Epithelial cell of esophagus (primary cell): ENCODE data around the gene PIP5K1C.
A peak's percentile ranks its signal among the peaks of the same experiment; 100 is the strongest.

Source experiments
- DNase-seq: peaks from one replicate; pipeline ENCODE4 v3.0.0; 2010; ENCODE audit warnings: low read depth
- H3K4me3 ChIP-seq: 2 replicates; pipeline ENCODE4 v1.5.1; 2011; ENCODE audit warnings: mild to moderate bottlenecking, low read length, control low read depth
- CTCF ChIP-seq: IDR thresholded peaks from 2 replicates; pipeline ENCODE4 v1.5.1; 2011; ENCODE audit warnings: low read depth, mild to moderate bottlenecking, low read length, control low read depth, inconsistent platforms; ENCODE audit not compliant: insufficient read depth; ENCODE audit errors: missing control alignments

Gene PIP5K1C

GRCh38 chr19:3655402-3656072 lies 44.7 kb downstream of the PIP5K1C start:
- no peak for TF ChIP-seq CTCF

GRCh38 chr19:3653865-3654513 lies 46.3 kb downstream of the PIP5K1C start:
- no peak overlapping the region for H3K4me3 ChIP-seq
- DNase-seq: no peak
- no peak for TF ChIP-seq CTCF

More at GRCh38 chr19:3655402-3656072, 44.7 kb downstream of the PIP5K1C start:
- no peak overlapping the region for H3K4me3 ChIP-seq
- peak; percentile 83 for DNase-seq

GRCh38 chr19:3653081-3653795 lies 47.0 kb downstream of the PIP5K1C start:
- H3K4me3 ChIP-seq: no peak overlapping the region
- no peak for DNase-seq
- TF ChIP-seq CTCF: no peak

GRCh38 chr19:3652422-3652821 lies 47.8 kb downstream of the PIP5K1C start:
- no peak for DNase-seq
- H3K4me3 ChIP-seq: no peak overlapping the region
- no peak for TF ChIP-seq CTCF

GRCh38 chr19:3651684-3652083 lies 48.6 kb downstream of the PIP5K1C start:
- H3K4me3 ChIP-seq: no peak overlapping the region
- DNase-seq: no peak
- no peak for TF ChIP-seq CTCF

- no peak for DNase-seq
- no peak overlapping the region for H3K4me3 ChIP-seq
- TF ChIP-seq CTCF: no peak
Measured at GRCh38 chr19:3649888-3650287, 50.4 kb downstream of the PIP5K1C start.
